Left forelimb (tissue), 1 donor: ENCODE data around the gene BDKRB1.

Source experiments
- DNase-seq: peaks from one replicate; pipeline ENCODE4 v3.0.0-alpha.2; 2018; ENCODE audit warnings: low spot score

Gene BDKRB1

GRCh38 chr14:96281486-96281885 is 25.5 kb downstream of the BDKRB1 start:
- no peak for DNase-seq

DNA sequence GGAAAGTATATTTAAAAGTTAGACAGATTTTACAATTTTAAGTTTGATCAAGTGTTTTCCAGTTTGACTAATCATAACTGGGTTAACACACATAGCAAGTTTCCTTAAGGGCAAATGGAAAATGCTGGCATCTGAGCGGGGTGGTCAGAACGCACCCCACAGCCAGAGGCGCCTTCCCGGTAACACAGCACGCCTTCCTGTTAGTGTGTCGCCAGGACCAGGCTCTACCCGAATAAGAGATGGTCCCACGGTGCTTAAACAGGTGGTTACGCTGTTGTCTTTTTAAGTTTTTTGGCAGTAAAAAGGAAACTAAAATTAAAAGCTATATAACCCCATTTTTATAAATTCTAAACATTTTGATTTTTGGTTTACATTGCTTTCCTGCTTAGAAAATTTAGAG is 28.0 kb downstream of the BDKRB1 start:
- no peak for DNase-seq

GRCh38 chr14:96284430-96284829 is 28.4 kb downstream of the BDKRB1 start:
- DNase-seq = no peak

- DNase-seq = no peak
Measured at GRCh38 chr14:96285667-96286066, 29.7 kb downstream of the BDKRB1 start.

DNA sequence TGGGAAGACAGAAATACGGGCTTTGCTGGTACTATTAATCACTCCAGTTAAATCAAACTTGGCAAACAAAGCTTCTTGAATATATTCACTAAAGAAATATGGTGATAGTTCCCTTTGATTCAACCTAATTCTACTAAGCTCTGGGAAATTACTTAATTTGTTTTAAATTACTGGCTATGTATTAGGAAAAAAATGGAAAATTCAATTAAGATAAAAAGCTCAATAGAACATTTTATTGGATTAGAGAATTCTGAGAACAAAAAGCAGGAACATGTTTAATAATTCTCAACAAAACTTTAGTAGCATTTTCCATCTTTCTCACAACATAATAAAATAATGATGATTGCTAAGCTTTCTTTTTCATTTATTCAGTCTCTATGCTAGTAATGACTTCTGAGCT is 30.2 kb downstream of the BDKRB1 start:
- DNase-seq = no peak

DNA sequence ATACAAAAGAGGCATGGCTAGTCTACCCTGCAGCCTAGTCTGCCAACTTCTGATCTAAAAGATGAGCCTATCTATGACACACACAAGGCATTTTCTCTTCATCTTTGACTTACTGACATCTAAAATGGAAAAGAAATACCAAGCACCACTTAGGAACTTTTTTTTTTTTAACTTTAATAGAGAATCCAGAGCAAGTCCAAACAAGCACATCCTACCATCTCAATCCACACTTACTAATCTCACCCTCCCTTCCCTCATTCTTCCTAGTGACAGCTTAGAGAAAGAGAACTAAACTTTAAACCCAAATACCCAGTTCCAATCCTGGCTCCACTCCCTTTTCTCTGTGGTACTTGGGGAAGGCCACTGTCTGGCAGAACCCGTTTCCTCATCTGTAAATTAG is 31.8 kb downstream of the BDKRB1 start:
- no peak for DNase-seq

DNA sequence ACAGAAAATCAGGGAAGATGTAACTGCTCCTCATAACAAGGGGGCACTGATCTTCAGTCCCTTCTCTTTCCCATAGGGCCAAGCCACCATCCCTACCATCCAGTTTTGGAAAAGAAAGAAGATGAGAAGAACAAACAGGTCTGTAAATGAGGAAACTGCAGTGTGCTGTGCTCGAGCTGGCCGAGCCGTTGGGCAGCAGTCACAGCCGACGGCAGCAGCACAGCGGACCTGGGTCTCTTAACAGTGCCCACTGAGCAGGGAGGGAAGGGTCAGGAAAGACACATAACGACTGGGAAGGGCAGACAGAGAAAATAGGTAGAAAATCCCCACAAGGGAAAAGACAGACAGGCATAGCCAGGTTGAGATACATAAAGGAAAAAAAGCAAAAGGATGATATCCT is 38.2 kb downstream of the BDKRB1 start:
- DNase-seq = no peak

DNA sequence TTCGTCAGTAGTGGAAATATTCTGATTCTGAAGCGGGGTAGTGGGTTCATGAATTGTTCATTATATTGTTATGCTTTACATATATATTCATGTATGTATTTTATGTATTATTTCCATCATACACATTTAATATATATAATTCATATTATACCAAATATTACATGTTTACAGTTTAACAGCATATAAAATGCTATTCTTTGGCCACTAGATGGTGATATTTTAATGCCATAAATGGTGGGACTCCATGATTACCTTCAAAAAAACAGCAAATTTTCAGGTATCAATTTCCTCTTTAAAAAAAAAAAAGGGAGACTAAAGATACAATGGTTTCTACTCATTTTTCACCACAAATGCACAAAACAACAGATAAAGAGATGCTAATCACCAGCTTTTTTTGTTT is 41.0 kb downstream of the BDKRB1 start:
- DNase-seq = no peak

- DNase-seq = no peak
Measured at GRCh38 chr14:96297997-96298515, 42.0 kb downstream of the BDKRB1 start.

DNA sequence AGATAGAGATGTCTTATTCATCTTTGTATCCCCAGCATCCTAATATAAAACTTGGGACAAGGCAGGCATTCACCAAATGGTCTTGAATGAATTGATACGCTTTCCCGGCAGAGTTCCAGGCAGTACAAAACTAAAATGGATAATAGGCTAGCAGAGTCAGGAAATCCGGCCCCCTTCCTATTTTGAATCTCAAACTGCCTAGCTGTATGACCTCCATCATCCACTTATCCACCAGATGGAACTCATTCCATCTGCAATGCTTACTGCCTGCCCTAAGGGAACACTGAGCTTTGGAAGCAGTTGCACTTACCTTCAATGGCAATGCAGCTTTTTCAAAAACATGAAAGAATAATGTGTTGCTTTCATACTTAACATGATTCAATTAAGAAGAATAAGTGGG is 43.4 kb downstream of the BDKRB1 start:
- no peak for DNase-seq

GRCh38 chr14:96303981-96304380 is 48.0 kb downstream of the BDKRB1 start:
- DNase-seq = no peak

DNA sequence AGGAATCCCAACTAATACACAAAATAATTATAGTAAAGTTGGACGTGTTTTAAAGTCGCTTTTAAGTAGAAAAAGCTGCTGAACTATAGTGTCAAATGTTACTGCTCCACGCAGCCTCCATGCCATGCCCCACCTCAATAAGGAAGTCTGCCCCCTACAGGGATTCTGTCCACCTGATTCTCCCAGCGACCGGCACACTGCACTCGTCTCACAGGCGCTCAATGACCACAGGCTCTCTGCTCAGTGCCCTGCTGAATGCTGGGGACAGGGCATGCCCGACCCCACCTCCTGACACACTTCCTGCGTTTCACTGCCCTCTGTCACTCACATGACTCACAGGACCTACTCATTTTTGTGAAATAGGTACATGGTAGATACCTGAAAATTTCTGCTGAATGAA is 48.9 kb downstream of the BDKRB1 start:
- no peak for DNase-seq

DNA sequence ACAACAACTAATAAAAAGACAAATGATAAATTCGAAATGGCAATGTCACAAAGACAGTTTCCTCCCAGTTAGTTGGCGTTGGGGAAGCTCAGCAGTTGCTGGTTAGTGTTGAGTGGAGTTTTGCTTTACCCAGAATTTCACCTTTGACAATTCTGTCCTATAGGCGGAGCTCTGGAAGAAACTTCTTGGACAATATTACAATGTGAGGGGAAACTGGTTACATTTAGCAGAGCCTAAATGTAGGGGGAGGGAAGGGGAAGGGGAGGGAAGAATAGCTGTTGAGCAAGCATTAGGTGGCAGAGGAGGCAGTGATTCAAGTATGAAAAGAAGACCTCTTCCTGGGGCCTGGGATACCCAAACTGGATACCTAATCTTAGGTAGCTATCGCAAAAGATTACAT is 51.4 kb downstream of the BDKRB1 start:
- no peak for DNase-seq

DNA sequence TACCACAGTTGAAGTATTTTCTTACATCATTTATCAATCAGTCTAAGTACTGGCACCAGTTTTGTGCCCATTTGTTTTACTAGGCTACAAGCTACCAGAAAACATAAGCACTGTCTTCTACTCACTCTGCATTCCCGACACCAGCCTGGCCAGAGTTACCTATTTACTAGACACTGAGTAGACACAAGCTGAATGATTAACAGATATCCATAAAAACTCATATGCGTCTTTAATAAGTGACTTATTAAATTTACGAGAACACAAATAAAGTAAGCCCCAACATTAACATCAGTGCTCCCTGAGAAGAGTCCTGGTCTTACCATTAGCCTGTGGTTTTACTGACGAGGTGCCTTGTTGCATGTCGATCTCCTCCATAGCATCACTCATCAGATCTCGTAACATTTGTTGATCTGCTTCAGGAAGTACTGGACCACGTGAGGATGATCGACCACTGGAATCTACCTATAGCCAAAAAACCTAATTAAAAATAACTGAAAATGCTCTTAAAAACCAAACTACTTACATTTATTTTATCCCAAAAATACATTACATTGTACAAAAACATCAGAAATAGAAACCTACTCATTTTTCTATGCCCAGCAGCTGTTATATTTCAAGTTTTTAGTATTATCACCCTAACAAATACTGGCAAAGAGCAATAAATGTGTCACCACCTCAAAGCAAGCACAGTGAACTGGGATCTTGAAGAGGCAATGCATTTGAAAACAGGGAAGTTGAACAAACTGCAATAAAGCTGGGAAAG is 53.3 kb downstream of the BDKRB1 start:
- no peak for DNase-seq

DNA sequence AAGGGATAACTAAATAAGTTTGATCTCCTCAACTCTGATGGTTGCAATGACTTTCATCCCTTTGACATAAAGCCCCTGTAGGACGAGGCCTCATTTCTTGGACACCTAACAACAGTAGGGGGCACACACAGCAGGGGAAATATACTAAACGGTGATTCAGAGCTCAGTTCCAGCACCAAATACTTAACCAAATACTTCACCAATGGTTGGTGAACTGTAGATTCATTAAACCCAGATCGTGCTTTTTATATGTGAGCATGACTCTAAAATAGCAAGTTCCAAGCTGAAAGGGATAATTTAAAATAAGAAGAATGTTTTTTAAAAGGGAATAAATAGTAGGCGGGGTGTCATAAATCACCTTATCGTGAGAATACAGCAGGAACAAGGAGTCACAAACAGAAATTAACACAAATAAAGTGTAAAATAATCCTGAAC is 53.9 kb downstream of the BDKRB1 start:
- no peak for DNase-seq

DNA sequence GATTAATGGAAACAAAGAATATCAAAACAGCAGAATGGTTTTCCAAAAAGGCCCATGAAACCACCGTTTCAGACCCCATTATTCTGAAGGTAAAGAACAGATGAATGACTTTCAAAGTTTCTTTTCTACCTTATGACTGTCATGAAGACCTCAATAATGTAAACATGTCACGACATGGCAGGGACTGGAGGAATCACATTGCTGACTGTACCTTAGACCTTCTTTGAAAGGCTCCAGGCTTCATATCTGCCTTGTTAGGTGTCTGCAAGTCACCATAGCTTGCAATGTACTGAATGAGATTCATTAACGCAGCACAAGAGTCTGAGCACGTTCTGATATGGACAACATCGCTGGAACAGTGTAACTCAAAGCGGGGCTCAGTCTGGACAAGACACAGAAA is 54.9 kb downstream of the BDKRB1 start:
- no peak for DNase-seq
